Mesenchymal stem cell (in vitro differentiated cells and primary cell): Measurements from ENCODE around the gene OR10H4.

Source experiments
- DNase-seq: peaks from one replicate; pipeline ENCODE4 v3.0.0-alpha.2; 2013
- H2AFZ ChIP-seq: one replicate; pipeline ENCODE4 v1.6.1; 2013; ENCODE audit warnings: low read depth, mild to moderate bottlenecking, control low read depth, inconsistent platforms, low read length, moderate library complexity
- H2AK5ac ChIP-seq: 2 replicates; pipeline ENCODE4 v1.6.1; 2013; ENCODE audit warnings: low read length, moderate library complexity, mild to moderate bottlenecking, inconsistent platforms; ENCODE audit not compliant: severe bottlenecking
- H2BK120ac ChIP-seq: one replicate; pipeline ENCODE4 v1.6.1; 2013; ENCODE audit warnings: low read depth, mild to moderate bottlenecking, inconsistent platforms, low read length, moderate library complexity
- H2BK12ac ChIP-seq, 2 experiments: one replicate each; pipeline ENCODE4 v1.6.1; 2013; ENCODE audit warnings: inconsistent platforms in 2 of 2, low read length in 2 of 2, mild to moderate bottlenecking in 2 of 2, moderate library complexity in 2 of 2, control low read depth in 1 of 2
- H2BK15ac ChIP-seq: one replicate; pipeline ENCODE4 v1.6.1; 2013; ENCODE audit warnings: mild to moderate bottlenecking, low read depth, inconsistent platforms; ENCODE audit not compliant: poor library complexity, severe bottlenecking
- H2BK5ac ChIP-seq: 2 replicates; pipeline ENCODE4 v1.6.1; 2013; ENCODE audit warnings: low read depth, mild to moderate bottlenecking, low read length, control low read depth, inconsistent platforms; ENCODE audit not compliant: poor library complexity, severe bottlenecking
- H3K14ac ChIP-seq, 2 experiments: one replicate each; pipeline ENCODE4 v1.6.1; 2013; ENCODE audit warnings: inconsistent platforms in 2 of 2, low read length in 2 of 2, control low read depth in 1 of 2, mild to moderate bottlenecking in 1 of 2, moderate library complexity in 1 of 2
- H3K18ac ChIP-seq, 2 experiments: one replicate each; pipeline ENCODE4 v1.6.1; 2013; ENCODE audit warnings: inconsistent platforms in 2 of 2, low read length in 2 of 2, control low read depth in 1 of 2, low read depth in 1 of 2, mild to moderate bottlenecking in 1 of 2
- H3K23ac ChIP-seq, 2 experiments: one replicate each; pipeline ENCODE4 v1.6.1; 2013; ENCODE audit warnings: inconsistent platforms in 2 of 2, low read length in 2 of 2, mild to moderate bottlenecking in 2 of 2, moderate library complexity in 2 of 2, control low read depth in 1 of 2
- H3K27ac ChIP-seq: 2 replicates; pipeline ENCODE4 v1.5.1; 2013; ENCODE audit warnings: mild to moderate bottlenecking, moderate library complexity, low read length, control low read depth, inconsistent platforms; ENCODE audit not compliant: poor library complexity, severe bottlenecking
- H3K27me3 ChIP-seq, 2 experiments: 2 replicates each; pipeline versions ENCODE4 v1.6.1 to v1.7.0; 2013; ENCODE audit warnings: low read length in 2 of 2, mild to moderate bottlenecking in 2 of 2, moderate library complexity in 2 of 2, control low read depth in 1 of 2, inconsistent platforms in 1 of 2; ENCODE audit not compliant: control insufficient read depth in 1 of 2, insufficient read depth in 1 of 2
- H3K36me3 ChIP-seq, 2 experiments: 2 replicates each; pipeline versions ENCODE4 v1.6.1 to v1.7.0; 2013; ENCODE audit warnings: low read length in 2 of 2, control low read depth in 1 of 2, inconsistent platforms in 1 of 2, low read depth in 1 of 2, mild to moderate bottlenecking in 1 of 2; ENCODE audit not compliant: insufficient read depth in 2 of 2, control insufficient read depth in 1 of 2
- H3K4ac ChIP-seq, 2 experiments: one replicate each; pipeline ENCODE4 v1.6.1; 2013; ENCODE audit warnings: inconsistent platforms in 2 of 2, low read length in 2 of 2, mild to moderate bottlenecking in 2 of 2, moderate library complexity in 2 of 2, control low read depth in 1 of 2, low read depth in 1 of 2
- H3K4me1 ChIP-seq: 2 replicates; pipeline ENCODE4 v1.6.1; 2013; ENCODE audit warnings: low read depth, low read length, control low read depth; ENCODE audit not compliant: control insufficient read depth, insufficient read depth
- H3K4me2 ChIP-seq: 2 replicates; pipeline ENCODE4 v1.6.1; 2013; ENCODE audit warnings: low read length, mild to moderate bottlenecking, inconsistent platforms; ENCODE audit not compliant: poor library complexity, severe bottlenecking
- H3K4me3 ChIP-seq, 2 experiments: 2 replicates each; pipeline versions ENCODE4 v1.5.1 to v1.7.0; 2013; ENCODE audit warnings: low read length in 2 of 2, mild to moderate bottlenecking in 2 of 2, control low read depth in 1 of 2, low read depth in 1 of 2; ENCODE audit not compliant: insufficient read depth in 1 of 2
- H3K79me1 ChIP-seq: replicated peaks from 2 replicates; pipeline ENCODE4 v1.6.1; 2013; ENCODE audit warnings: mild to moderate bottlenecking, control low read depth, low read length, inconsistent platforms; ENCODE audit not compliant: poor library complexity, severe bottlenecking
- H3K9ac ChIP-seq: 2 replicates; pipeline ENCODE4 v1.7.0; 2013; ENCODE audit warnings: mild to moderate bottlenecking, low read length, moderate library complexity
- H3K9me3 ChIP-seq: 2 replicates; pipeline ENCODE4 v1.7.0; 2013; ENCODE audit warnings: mild to moderate bottlenecking, low read length; ENCODE audit not compliant: control insufficient read depth
- H4K8ac ChIP-seq: one replicate; pipeline ENCODE4 v1.6.1; 2013; ENCODE audit warnings: inconsistent platforms, mild to moderate bottlenecking, low read length, moderate library complexity
- H4K91ac ChIP-seq: one replicate; pipeline ENCODE4 v1.6.1; 2013; ENCODE audit warnings: mild to moderate bottlenecking, low read length, inconsistent platforms
- WGBS: methylation state at CpG from one replicate; pipeline ENCODE4 v1.1.7; 2013; ENCODE audit warnings: mixed read lengths; 5-methylcytosine and 5-hydroxymethylcytosine counted together

The OR10H4 gene

DNA sequence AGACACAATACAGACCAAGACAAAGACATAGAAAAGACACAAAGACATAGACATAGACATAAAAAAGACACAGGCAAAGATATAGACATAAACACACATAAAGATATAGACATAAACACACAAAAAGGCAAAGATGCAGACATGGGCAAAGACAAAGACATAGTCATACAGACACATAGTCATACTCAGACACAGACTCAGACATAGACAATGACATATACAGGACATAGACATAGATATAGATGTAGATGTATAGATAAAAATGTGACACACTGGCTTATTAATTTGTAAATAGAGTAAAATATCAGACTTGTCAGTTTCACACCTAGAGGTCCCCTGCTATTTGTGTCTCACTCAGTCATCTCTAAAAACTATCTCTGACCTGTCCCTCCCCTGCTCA lies 42.8 kb downstream of the OR10H4 start:
- Histone ChIP-seq H2BK12ac (no peak overlapping the region), H3K36me3 (no peaks in the 10 kb centered on the region), H3K18ac (no peak overlapping the region), H3K4me3 (no peak overlapping the region), H3K79me1 (no peaks in the 10 kb centered on the region), H3K4me2 (no peak overlapping the region), H3K27me3 (peaks cover 0 to 34% of the 10 kb centered on the region in 2 experiments), H2BK5ac (no peak overlapping the region), H3K4ac (no peak overlapping the region), H3K4me1 (no peaks in the 10 kb centered on the region), H3K9ac (no peak overlapping the region), H4K8ac (no peak overlapping the region), H3K27ac (no peak overlapping the region), H2BK120ac (no peak overlapping the region), H3K23ac (no peak overlapping the region), H4K91ac (no peak overlapping the region), H2BK15ac (no peak overlapping the region), H3K9me3 (peaks cover 6% of the 10 kb centered on the region), H3K14ac (no peak overlapping the region), H2AFZ (no peak overlapping the region), H2AK5ac (no peak overlapping the region)
- DNase-seq = no peak

- no peak overlapping the region for H4K91ac ChIP-seq
- H3K18ac ChIP-seq = no peak overlapping the region
- H3K36me3 ChIP-seq = no peaks in the 10 kb centered on the region
- H3K4ac ChIP-seq = no peak overlapping the region
- no peak overlapping the region for H3K14ac ChIP-seq
- no peaks in the 10 kb centered on the region for H3K4me1 ChIP-seq
- DNase-seq = no peak
- H3K27ac ChIP-seq = no peak overlapping the region
- H3K79me1 ChIP-seq = no peaks in the 10 kb centered on the region
- H2AK5ac ChIP-seq = no peak overlapping the region
- no peak overlapping the region for H2BK15ac ChIP-seq
- peaks cover 6% of the 10 kb centered on the region for H3K9me3 ChIP-seq
- 52% methylated on average over 5 of the region's 5 CpGs for WGBS
- no peak overlapping the region for H4K8ac ChIP-seq
- no peak overlapping the region for H2BK5ac ChIP-seq
- no peak overlapping the region for H3K9ac ChIP-seq
- peaks cover 0 to 34% of the 10 kb centered on the region in 2 experiments for H3K27me3 ChIP-seq
- H3K23ac ChIP-seq = no peak overlapping the region
- no peak overlapping the region for H2AFZ ChIP-seq
- H2BK120ac ChIP-seq = no peak overlapping the region
- no peak overlapping the region for H3K4me3 ChIP-seq
- no peak overlapping the region for H2BK12ac ChIP-seq
- no peak overlapping the region for H3K4me2 ChIP-seq
Measured at GRCh38 chr19:15992014-15992413, 43.2 kb downstream of the OR10H4 start.

- no peak overlapping the region for H3K14ac ChIP-seq
- DNase-seq = no peak
- H3K4me1 ChIP-seq = no peaks in the 10 kb centered on the region
- no peak overlapping the region for H3K27ac ChIP-seq
- no peak overlapping the region for H3K9ac ChIP-seq
- H4K8ac ChIP-seq = no peak overlapping the region
- H2BK120ac ChIP-seq = no peak overlapping the region
- H3K4me3 ChIP-seq = no peak overlapping the region
- H2BK5ac ChIP-seq = no peak overlapping the region
- H2AFZ ChIP-seq = no peak overlapping the region
- H3K27me3 ChIP-seq = peaks cover 0 to 25% of the 10 kb centered on the region in 2 experiments
- H4K91ac ChIP-seq = no peak overlapping the region
- H3K4ac ChIP-seq = no peak overlapping the region
- H3K4me2 ChIP-seq = no peak overlapping the region
- no peak overlapping the region for H3K18ac ChIP-seq
- no peaks in the 10 kb centered on the region for H3K79me1 ChIP-seq
- no peak overlapping the region for H2BK15ac ChIP-seq
- WGBS = 40% methylated on average over 6 of the region's 6 CpGs
- H3K23ac ChIP-seq = no peak overlapping the region
- H2BK12ac ChIP-seq = no peak overlapping the region
- no peaks in the 10 kb centered on the region for H3K36me3 ChIP-seq
- peaks cover 6% of the 10 kb centered on the region for H3K9me3 ChIP-seq
- no peak overlapping the region for H2AK5ac ChIP-seq
Measured at GRCh38 chr19:15995536-15995935, 46.7 kb downstream of the OR10H4 start.

- 46% methylated on average over 4 of the region's 4 CpGs for WGBS
- peaks cover 0 to 8% of the 10 kb centered on the region in 2 experiments for H3K27me3 ChIP-seq
Measured at GRCh38 chr19:15998166-15998565, 49.4 kb downstream of the OR10H4 start.

More at GRCh38 chr19:15998166-15998565, 49.4 kb downstream of the OR10H4 start:
- Histone ChIP-seq H3K36me3 (no peaks in the 10 kb centered on the region), H2AK5ac (no peak overlapping the region), H3K23ac (no peak overlapping the region), H2BK12ac (no peak overlapping the region), H3K4me1 (no peaks in the 10 kb centered on the region), H4K8ac (no peak overlapping the region), H2BK120ac (no peak overlapping the region), H3K9me3 (no peaks in the 10 kb centered on the region), H3K4me3 (no peak overlapping the region), H3K79me1 (no peaks in the 10 kb centered on the region), H2BK15ac (no peak overlapping the region), H3K18ac (no peak overlapping the region), H3K4ac (no peak overlapping the region), H3K4me2 (no peak overlapping the region), H3K27ac (no peak overlapping the region), H2AFZ (no peak overlapping the region), H3K14ac (no peak overlapping the region), H2BK5ac (no peak overlapping the region), H4K91ac (no peak overlapping the region), H3K9ac (no peak overlapping the region)
- DNase-seq = no peak
